DND-41 (cell line): Measurements from ENCODE around the gene FXYD6.

Source experiments
- EZH2 ChIP-seq: IDR thresholded peaks from 3 replicates; pipeline ENCODE4 v1.6.1; 2012; ENCODE audit warnings: borderline replicate concordance, low read depth, mild to moderate bottlenecking, moderate library complexity, low read length, inconsistent platforms; ENCODE audit not compliant: severe bottlenecking
- TF ChIP-seq, protein P1 (sequence below): IDR thresholded peaks from 2 replicates; pipeline ENCODE4 v1.5.1; 2012; ENCODE audit warnings: borderline replicate concordance, low read length, moderate library complexity, mild to moderate bottlenecking; ENCODE audit not compliant: poor library complexity, severe bottlenecking; ENCODE audit errors: extremely low read depth

DNA sequence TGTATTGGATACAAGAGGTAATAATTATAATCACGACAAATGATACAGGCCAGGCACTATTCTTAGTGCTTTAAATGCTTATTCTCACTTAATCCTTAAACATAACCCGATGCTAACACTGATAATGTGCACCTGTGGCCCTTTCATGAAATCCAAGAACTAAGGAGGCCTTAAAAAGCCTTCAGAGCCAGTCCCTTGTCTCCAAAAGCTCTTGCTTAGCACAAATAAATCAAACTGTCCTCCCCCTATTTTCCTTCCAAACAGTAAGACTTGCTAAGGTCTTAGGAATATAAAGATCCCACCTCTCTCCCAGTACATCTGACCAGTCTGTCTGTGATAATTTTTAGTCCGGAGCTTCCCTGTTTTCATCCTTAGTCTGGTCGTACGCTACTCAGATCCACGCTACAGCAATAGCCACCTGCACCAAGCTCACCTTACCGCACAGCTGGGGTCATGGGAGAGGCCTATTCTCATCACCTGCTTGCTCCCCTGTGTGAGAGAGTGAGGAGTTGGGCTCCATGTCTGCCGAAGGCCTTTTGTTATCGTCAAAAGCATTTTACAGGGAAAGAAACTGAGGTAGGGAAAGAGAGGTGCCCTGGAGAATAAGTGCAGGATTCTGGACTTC is 16.9 kb downstream of the FXYD6 start:
- TF ChIP-seq, protein P1, sequence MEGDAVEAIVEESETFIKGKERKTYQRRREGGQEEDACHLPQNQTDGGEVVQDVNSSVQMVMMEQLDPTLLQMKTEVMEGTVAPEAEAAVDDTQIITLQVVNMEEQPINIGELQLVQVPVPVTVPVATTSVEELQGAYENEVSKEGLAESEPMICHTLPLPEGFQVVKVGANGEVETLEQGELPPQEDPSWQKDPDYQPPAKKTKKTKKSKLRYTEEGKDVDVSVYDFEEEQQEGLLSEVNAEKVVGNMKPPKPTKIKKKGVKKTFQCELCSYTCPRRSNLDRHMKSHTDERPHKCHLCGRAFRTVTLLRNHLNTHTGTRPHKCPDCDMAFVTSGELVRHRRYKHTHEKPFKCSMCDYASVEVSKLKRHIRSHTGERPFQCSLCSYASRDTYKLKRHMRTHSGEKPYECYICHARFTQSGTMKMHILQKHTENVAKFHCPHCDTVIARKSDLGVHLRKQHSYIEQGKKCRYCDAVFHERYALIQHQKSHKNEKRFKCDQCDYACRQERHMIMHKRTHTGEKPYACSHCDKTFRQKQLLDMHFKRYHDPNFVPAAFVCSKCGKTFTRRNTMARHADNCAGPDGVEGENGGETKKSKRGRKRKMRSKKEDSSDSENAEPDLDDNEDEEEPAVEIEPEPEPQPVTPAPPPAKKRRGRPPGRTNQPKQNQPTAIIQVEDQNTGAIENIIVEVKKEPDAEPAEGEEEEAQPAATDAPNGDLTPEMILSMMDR = no peak
- no peak for TF ChIP-seq EZH2
